ENCODE results near the gene RANBP9. TPM values are rescaled to one million over a fixed set of nuclear protein-coding genes. Genes with fewer than 3 reads are reported as not detected.

RANBP9 gene
- total and polyA plus RNA-seq, 2 experiments from 2014 or later = 24.2 to 36.1 TPM

DNA sequence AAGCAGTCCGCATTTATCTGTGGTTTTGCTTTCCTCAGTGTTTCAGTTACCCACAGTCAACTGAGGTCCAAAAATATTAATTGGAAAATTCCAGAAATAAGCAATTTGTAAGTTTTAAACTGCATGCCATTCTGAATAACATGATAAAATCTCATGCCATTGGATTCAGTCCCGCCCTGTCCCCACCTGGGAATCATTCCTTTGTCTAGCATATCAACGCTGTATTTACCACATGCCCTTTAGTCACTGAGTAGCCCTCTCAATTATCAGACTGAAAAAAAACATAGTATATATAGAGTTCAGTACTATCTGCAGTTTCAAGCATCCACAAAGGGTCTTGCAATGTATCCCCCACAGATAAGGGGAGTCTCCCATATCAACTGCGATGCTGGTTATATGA lies 17.1 kb downstream of the RANBP9 start:
- no peaks in the 10 kb centered on the region for H3K4me1 ChIP-seq (ENCODE audit: insufficient read depth)
- H2AFZ ChIP-seq = no peak overlapping the region
- H3K27me3 ChIP-seq = no peaks in the 10 kb centered on the region
- H3K4me3 ChIP-seq = no peak overlapping the region
- H3K9me3 ChIP-seq (ENCODE audit: low read depth) = no peaks in the 10 kb centered on the region
- H3K79me2 ChIP-seq = peaks cover 97% of the 10 kb centered on the region
- WGBS (ENCODE audit: low lambda C conversion rate, missing lambda C conversion rate) = 89% methylated on average over 4 of the region's 4 CpGs
- H3K4me2 ChIP-seq = no peak overlapping the region
- no peaks in the 10 kb centered on the region for H3K9me2 ChIP-seq (replicated peaks; ENCODE audit: insufficient read depth)
- H3K27ac ChIP-seq = no peak overlapping the region
- peaks cover 32% of the 10 kb centered on the region for H4K20me1 ChIP-seq (ENCODE audit: insufficient read depth, poor library complexity, severe bottlenecking)
- H3K36me3 ChIP-seq (replicated peaks; ENCODE audit: insufficient read depth, low read depth) = no peaks in the 10 kb centered on the region
- DNase-seq (ENCODE audit: low spot score) = no peak
- TF ChIP-seq EZH2 (IDR thresholded peaks at IDR 0.05; ENCODE audit: borderline replicate concordance) (no peak), EZH2phosphoT487 (IDR thresholded peaks at IDR 0.05; ENCODE audit: low read depth, severe bottlenecking, unreplicated experiment) (no peak)
- TF ChIP-seq, protein P1, sequence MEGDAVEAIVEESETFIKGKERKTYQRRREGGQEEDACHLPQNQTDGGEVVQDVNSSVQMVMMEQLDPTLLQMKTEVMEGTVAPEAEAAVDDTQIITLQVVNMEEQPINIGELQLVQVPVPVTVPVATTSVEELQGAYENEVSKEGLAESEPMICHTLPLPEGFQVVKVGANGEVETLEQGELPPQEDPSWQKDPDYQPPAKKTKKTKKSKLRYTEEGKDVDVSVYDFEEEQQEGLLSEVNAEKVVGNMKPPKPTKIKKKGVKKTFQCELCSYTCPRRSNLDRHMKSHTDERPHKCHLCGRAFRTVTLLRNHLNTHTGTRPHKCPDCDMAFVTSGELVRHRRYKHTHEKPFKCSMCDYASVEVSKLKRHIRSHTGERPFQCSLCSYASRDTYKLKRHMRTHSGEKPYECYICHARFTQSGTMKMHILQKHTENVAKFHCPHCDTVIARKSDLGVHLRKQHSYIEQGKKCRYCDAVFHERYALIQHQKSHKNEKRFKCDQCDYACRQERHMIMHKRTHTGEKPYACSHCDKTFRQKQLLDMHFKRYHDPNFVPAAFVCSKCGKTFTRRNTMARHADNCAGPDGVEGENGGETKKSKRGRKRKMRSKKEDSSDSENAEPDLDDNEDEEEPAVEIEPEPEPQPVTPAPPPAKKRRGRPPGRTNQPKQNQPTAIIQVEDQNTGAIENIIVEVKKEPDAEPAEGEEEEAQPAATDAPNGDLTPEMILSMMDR (IDR thresholded peaks at IDR 0.05; ENCODE audit: poor library complexity) = no peak

DNA sequence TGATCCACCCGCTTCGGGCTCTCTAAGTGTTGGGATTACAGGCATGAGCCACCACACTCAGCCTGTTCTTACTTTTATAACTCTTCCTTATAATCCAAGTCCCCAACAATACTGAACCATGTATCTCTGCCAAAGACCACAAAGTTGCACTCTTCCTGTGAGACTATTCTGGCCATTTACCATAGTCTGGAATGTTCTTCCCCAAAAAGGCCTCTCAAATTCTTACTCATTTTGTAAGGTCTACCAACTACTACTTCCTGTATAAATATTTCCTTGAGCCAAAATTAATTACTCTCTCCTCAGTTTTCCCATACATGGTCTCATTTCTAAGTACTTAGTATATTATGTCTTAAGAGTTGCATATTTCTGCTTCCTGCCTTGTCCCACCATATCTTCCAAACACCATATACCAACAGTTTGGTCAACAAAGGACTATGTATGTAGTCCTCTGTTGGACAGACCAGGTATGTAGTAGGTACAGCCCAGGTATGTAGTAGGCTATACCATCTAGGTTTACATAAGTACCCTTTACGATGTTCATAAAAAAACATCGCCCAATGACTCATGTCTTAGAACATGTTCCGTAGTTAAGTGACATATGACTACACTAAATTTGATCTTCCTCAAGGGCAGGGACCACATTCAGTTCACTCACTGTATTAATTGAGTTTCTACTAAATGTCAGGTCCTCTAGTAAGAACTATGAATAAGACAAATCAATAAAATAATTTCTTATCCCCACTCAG lies 22.0 kb downstream of the RANBP9 start:
- Histone ChIP-seq H3K9me3 (ENCODE audit: low read depth) (no peaks in the 10 kb centered on the region), H3K27ac (no peak overlapping the region), H3K4me3 (no peak overlapping the region), H3K4me1 (ENCODE audit: insufficient read depth) (no peaks in the 10 kb centered on the region), H3K9me2 (replicated peaks; ENCODE audit: insufficient read depth) (no peaks in the 10 kb centered on the region), H3K36me3 (replicated peaks; ENCODE audit: insufficient read depth, low read depth) (no peaks in the 10 kb centered on the region), H4K20me1 (ENCODE audit: insufficient read depth, poor library complexity, severe bottlenecking) (peaks cover 42% of the 10 kb centered on the region), H2AFZ (no peak overlapping the region), H3K4me2 (no peak overlapping the region), H3K27me3 (no peaks in the 10 kb centered on the region), H3K79me2 (peaks cover 97% of the 10 kb centered on the region)
- no peak for DNase-seq (ENCODE audit: low spot score)
- TF ChIP-seq EZH2 (IDR thresholded peaks at IDR 0.05; ENCODE audit: borderline replicate concordance) (no peak), EZH2phosphoT487 (IDR thresholded peaks at IDR 0.05; ENCODE audit: low read depth, severe bottlenecking, unreplicated experiment) (no peak)
- TF ChIP-seq, protein P1 (IDR thresholded peaks at IDR 0.05; ENCODE audit: poor library complexity) = no peak
- WGBS (ENCODE audit: low lambda C conversion rate, missing lambda C conversion rate) = 96% methylated on average over 5 of the region's 5 CpGs

DNA sequence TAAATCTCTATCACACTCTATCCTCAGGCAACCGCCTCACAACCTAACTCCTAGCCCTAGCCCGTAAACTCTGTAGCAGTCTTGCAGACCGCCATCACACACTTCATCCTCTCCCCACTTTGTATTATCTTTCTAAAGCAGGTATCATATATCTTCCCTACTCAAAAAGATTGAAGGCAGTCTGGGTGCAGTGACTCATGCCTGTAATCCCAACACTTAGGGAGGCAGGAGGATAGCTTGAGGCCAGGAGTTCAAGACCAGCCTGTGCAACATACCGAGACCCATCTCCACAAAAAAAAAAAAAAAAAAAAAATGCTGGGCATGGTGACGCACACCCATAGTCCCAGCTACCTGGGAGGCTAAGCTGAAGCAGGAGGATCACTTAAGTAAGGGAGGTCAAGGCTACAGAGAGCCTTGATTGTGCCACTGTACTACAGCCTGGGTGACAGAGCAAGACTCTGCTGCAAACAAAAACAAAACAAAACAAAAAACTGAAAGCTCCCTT lies 22.9 kb downstream of the RANBP9 start:
- H3K4me3 ChIP-seq = no peak overlapping the region
- H3K27me3 ChIP-seq = no peaks in the 10 kb centered on the region
- H3K4me2 ChIP-seq = no peak overlapping the region
- no peak overlapping the region for H2AFZ ChIP-seq
- H3K79me2 ChIP-seq = peaks cover 97% of the 10 kb centered on the region
- H3K27ac ChIP-seq = no peak overlapping the region
- WGBS (ENCODE audit: low lambda C conversion rate, missing lambda C conversion rate) = 87% methylated on average over 5 of the region's 5 CpGs
- no peaks in the 10 kb centered on the region for H3K9me3 ChIP-seq (ENCODE audit: low read depth)
- DNase-seq (ENCODE audit: low spot score) = no peak
- no peaks in the 10 kb centered on the region for H3K9me2 ChIP-seq (replicated peaks; ENCODE audit: insufficient read depth)
- H3K4me1 ChIP-seq (ENCODE audit: insufficient read depth) = no peaks in the 10 kb centered on the region
- no peaks in the 10 kb centered on the region for H3K36me3 ChIP-seq (replicated peaks; ENCODE audit: insufficient read depth, low read depth)
- TF ChIP-seq EZH2phosphoT487 (IDR thresholded peaks at IDR 0.05; ENCODE audit: low read depth, severe bottlenecking, unreplicated experiment) (no peak), EZH2 (IDR thresholded peaks at IDR 0.05; ENCODE audit: borderline replicate concordance) (no peak)
- TF ChIP-seq, protein P1 (IDR thresholded peaks at IDR 0.05; ENCODE audit: poor library complexity) = no peak
- peaks cover 48% of the 10 kb centered on the region for H4K20me1 ChIP-seq (ENCODE audit: insufficient read depth, poor library complexity, severe bottlenecking)

Data from hepatocyte (in vitro differentiated cells).